Activated CD4-positive, alpha-beta T cell treated with anti-CD3 and anti-CD28 coated beads for 36 hours (primary cell): ENCODE measurements around the gene UBE2I. TPM values are rescaled to one million over a fixed set of nuclear protein-coding genes. Genes with fewer than 3 reads are reported as not detected.
A peak's percentile ranks its signal among the peaks of the same experiment; 100 is the strongest.

Experiments used
- ATAC-seq: fragments of 200-7000 bp; cut with Tn5 transposase; one replicate; pipeline ENCODE4 v1.10.0; 2021; ENCODE audit warnings: mild to moderate bottlenecking, moderate library complexity
- CTCF ChIA-PET: fragments of 350-600 bp; sonication (Branson Sonifier 250); formaldehyde crosslinking; loops from one replicate; lab custom pipeline; 2021; ENCODE audit warnings: antibody characterized with exemption; lab: Charles Lee
- POLR2A ChIA-PET: fragments of 350-600 bp; sonication (Branson Sonifier 250); formaldehyde crosslinking; loops from one replicate; lab custom pipeline; 2021; ENCODE audit warnings: antibody characterized with exemption, inconsistent platforms; lab: Charles Lee
- DNase-seq: peaks from one replicate; pipeline ENCODE4 v3.0.0-alpha.2; 2020
- H3K27ac Mint-ChIP-seq: one replicate; pipeline ENCODE4 v1.8.0; 2021; ENCODE audit warnings: mixed read lengths
- H3K27me3 Mint-ChIP-seq: one replicate; pipeline ENCODE4 v1.8.0; 2021; ENCODE audit warnings: mixed read lengths
- H3K36me3 Mint-ChIP-seq: one replicate; pipeline ENCODE4 v1.8.0; 2021; ENCODE audit warnings: low read depth, mixed read lengths
- H3K4me1 Mint-ChIP-seq: one replicate; pipeline ENCODE4 v1.8.0; 2021; ENCODE audit warnings: mixed read lengths
- H3K4me3 Mint-ChIP-seq: one replicate; pipeline ENCODE4 v1.8.0; 2021; ENCODE audit warnings: mild to moderate bottlenecking, moderate library complexity, mixed read lengths
- H3K9me3 Mint-ChIP-seq: one replicate; pipeline ENCODE4 v1.8.0; 2021; ENCODE audit warnings: low read depth, mixed read lengths
- intact Hi-C, 2 experiments: fragments of 100-400 bp; cut with DNase I in 1 of 2; cut with micrococcal nuclease in 1 of 2; formaldehyde crosslinking; loops; one replicate each; pipeline versions ENCODE4 v1.14.2 to v1.15.1; 2022 to 2024; cut with DNase I, micrococcal nuclease
- total RNA-seq, 2 experiments: library from RNA; stranded (reverse); gene quantifications; one replicate each; pipeline ENCODE4 v1.2.3, GENCODE V29; 2021

Gene UBE2I
- total RNA-seq, 2 experiments from 2014 or later, result 251 to 358 TPM

GRCh38 chr16:1333854-1334700, 24.6 kb downstream of the UBE2I start:
- intact Hi-C loops, result loop anchor here in 1 of 2 experiments (1.0 kb wide), 2 partner anchors 9 to 24 kb away; no protein-coding TSS in a partner anchor
- H3K27me3 Mint-ChIP-seq, result peaks cover 23% of the 10 kb centered on the region
- peaks cover 15% of the 10 kb centered on the region for H3K4me1 Mint-ChIP-seq
- no peaks in the 10 kb centered on the region for H3K9me3 Mint-ChIP-seq
- DNase-seq, result no peak
- no peak overlapping the region for H3K4me3 Mint-ChIP-seq
- ChIA-PET POLR2A (no interaction called here), CTCF (no interaction called here)
- no peak overlapping the region for H3K27ac Mint-ChIP-seq
- no peak for ATAC-seq
- H3K36me3 Mint-ChIP-seq, result no peaks in the 10 kb centered on the region

GRCh38 chr16:1334739-1335138, 25.3 kb downstream of the UBE2I start:
- Mint-ChIP-seq H3K36me3 (no peaks in the 10 kb centered on the region), H3K27ac (no peak overlapping the region), H3K27me3 (peaks cover 23% of the 10 kb centered on the region), H3K4me1 (peaks cover 15% of the 10 kb centered on the region), H3K4me3 (no peak overlapping the region), H3K9me3 (no peaks in the 10 kb centered on the region)
- intact Hi-C loops, result no loop called here
- no peak for ATAC-seq
- CTCF ChIA-PET, result no interaction called here
- no peak for DNase-seq
- POLR2A ChIA-PET, result no interaction called here

GRCh38 chr16:1335211-1335971, 26.0 kb downstream of the UBE2I start:
- no peak overlapping the region for H3K4me3 Mint-ChIP-seq
- ChIA-PET POLR2A (no interaction called here), CTCF (interaction anchor here (0.8 kb wide), 1 partner anchor 34 kb away, joined by 4 read pairs; no protein-coding TSS in a partner anchor)
- H3K36me3 Mint-ChIP-seq, result no peaks in the 10 kb centered on the region
- no peak overlapping the region for H3K27ac Mint-ChIP-seq
- DNase-seq (no peak), ATAC-seq (no peak)
- intact Hi-C loops, result no loop called here
- peaks cover 15% of the 10 kb centered on the region for H3K4me1 Mint-ChIP-seq
- H3K9me3 Mint-ChIP-seq, result no peaks in the 10 kb centered on the region
- peaks cover 23% of the 10 kb centered on the region for H3K27me3 Mint-ChIP-seq

- Mint-ChIP-seq H3K27me3 (peaks cover 23% of the 10 kb centered on the region), H3K36me3 (no peaks in the 10 kb centered on the region), H3K9me3 (no peaks in the 10 kb centered on the region), H3K27ac (no peak overlapping the region), H3K4me1 (peaks cover 15% of the 10 kb centered on the region), H3K4me3 (no peak overlapping the region)
- intact Hi-C loops, result no loop called here
- POLR2A ChIA-PET, result no interaction called here
- DNase-seq, result no peak
- CTCF ChIA-PET, result interaction anchor here (0.8 kb wide), 1 partner anchor 34 kb away, joined by 4 read pairs; no protein-coding TSS in a partner anchor
- ATAC-seq, result no peak
Observed at GRCh38 chr16:1335996-1336395, 26.6 kb downstream of the UBE2I start.

- no peak for ATAC-seq
- Mint-ChIP-seq H3K36me3 (no peaks in the 10 kb centered on the region), H3K9me3 (no peaks in the 10 kb centered on the region), H3K27me3 (peaks cover 20% of the 10 kb centered on the region), H3K4me3 (no peak overlapping the region), H3K27ac (no peak overlapping the region), H3K4me1 (peaks cover 11% of the 10 kb centered on the region)
- no peak for DNase-seq
- CTCF ChIA-PET, result no interaction called here
- intact Hi-C loops, result no loop called here
- POLR2A ChIA-PET, result no interaction called here
Observed at GRCh38 chr16:1336619-1337018, 27.2 kb downstream of the UBE2I start.

GRCh38 chr16:1337486-1337885, 28.1 kb downstream of the UBE2I start:
- intact Hi-C loops, result no loop called here
- no peak overlapping the region for H3K27ac Mint-ChIP-seq
- no peaks in the 10 kb centered on the region for H3K36me3 Mint-ChIP-seq
- H3K9me3 Mint-ChIP-seq, result no peaks in the 10 kb centered on the region
- CTCF ChIA-PET, result interaction anchor here (1.0 kb wide), 1 partner anchor 28 kb away, joined by 3 read pairs; no protein-coding TSS in a partner anchor
- POLR2A ChIA-PET, result no interaction called here
- H3K27me3 Mint-ChIP-seq, result peaks cover 12% of the 10 kb centered on the region
- DNase-seq, result no peak
- no peak for ATAC-seq
- H3K4me1 Mint-ChIP-seq, result peaks cover 10% of the 10 kb centered on the region
- no peak overlapping the region for H3K4me3 Mint-ChIP-seq

- POLR2A ChIA-PET, result no interaction called here
- DNase-seq (peak; percentile 59), ATAC-seq (no peak)
- Mint-ChIP-seq H3K9me3 (no peaks in the 10 kb centered on the region), H3K27me3 (peaks cover 9% of the 10 kb centered on the region), H3K4me1 (peaks cover 14% of the 10 kb centered on the region), H3K36me3 (no peaks in the 10 kb centered on the region), H3K27ac (no peak overlapping the region), H3K4me3 (no peak overlapping the region)
- CTCF ChIA-PET, result interaction anchor here (1.0 kb wide), 1 partner anchor 27 kb away, joined by 3 read pairs; no protein-coding TSS in a partner anchor
- intact Hi-C loops, result no loop called here
Observed at GRCh38 chr16:1338119-1338730, 28.8 kb downstream of the UBE2I start.

GRCh38 chr16:1338855-1339675, 29.6 kb downstream of the UBE2I start:
- H3K9me3 Mint-ChIP-seq, result no peaks in the 10 kb centered on the region
- H3K4me1 Mint-ChIP-seq, result peaks cover 17% of the 10 kb centered on the region
- ChIA-PET CTCF (no interaction called here), POLR2A (no interaction called here)
- intact Hi-C loops, result no loop called here
- H3K27me3 Mint-ChIP-seq, result peaks cover 9% of the 10 kb centered on the region
- no peak overlapping the region for H3K4me3 Mint-ChIP-seq
- no peak overlapping the region for H3K27ac Mint-ChIP-seq
- DNase-seq (no peak), ATAC-seq (no peak)
- H3K36me3 Mint-ChIP-seq, result no peaks in the 10 kb centered on the region

GRCh38 chr16:1340730-1341494, 31.5 kb downstream of the UBE2I start:
- H3K4me1 Mint-ChIP-seq, result peaks cover 17% of the 10 kb centered on the region

More at GRCh38 chr16:1340730-1341494, 31.5 kb downstream of the UBE2I start:
- POLR2A ChIA-PET, result no interaction called here
- intact Hi-C loops, result loop anchor here in 1 of 2 experiments (10.0 kb wide), 1 partner anchor 604 kb away; the partner anchor contains the start of gene MSRB1
- CTCF ChIA-PET, result no interaction called here
- Mint-ChIP-seq H3K36me3 (no peaks in the 10 kb centered on the region), H3K27ac (no peak overlapping the region), H3K4me3 (no peak overlapping the region), H3K27me3 (no peaks in the 10 kb centered on the region), H3K9me3 (no peaks in the 10 kb centered on the region)
- ATAC-seq, result no peak
- no peak for DNase-seq
